ENCODE results near the gene TANK.

TANK gene

DNA sequence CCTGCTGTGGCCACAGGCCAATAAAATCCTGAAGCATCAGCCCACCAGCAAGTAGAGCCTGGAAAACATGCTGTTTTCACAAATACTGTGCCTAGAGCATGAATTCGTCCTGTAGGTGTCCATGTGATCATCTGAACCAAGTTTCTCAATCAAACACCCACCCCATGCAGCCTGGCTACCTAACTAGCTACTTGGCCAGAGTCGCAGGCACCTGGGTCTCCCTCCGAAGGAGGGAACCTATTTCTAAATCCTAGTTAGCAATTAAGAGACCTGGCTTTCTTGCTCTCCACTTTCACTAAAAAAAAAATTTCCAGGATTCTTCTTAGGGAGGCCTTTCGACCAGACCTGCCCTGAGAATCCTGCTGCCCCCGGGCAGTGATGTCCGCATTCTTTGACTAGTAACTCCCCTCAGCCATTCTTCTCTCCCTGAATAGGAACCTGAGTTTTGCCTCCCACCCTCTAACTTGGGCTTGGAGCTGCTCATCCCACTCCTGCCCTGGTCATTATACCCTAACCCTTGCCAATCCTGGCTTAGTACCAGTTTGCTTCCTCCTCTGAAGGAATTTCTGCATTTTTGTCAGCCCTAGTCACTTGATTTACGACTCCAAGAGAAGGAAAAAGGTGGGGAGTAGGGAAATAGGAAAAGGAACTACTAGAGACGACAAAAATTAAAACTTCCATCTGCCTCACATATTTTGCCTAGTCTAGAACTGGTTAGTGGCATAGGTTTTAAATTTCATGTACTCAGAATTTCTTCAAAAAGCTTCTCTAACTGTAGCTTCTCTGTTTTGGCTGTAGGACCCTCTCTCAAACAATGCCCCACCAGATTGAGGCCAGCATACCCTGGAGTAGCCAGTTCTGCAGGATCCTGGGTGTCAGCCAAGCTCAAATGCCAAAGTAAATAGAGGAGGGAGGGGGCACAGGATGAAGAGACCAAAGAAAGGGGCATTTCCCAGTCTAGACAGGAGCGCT, 25.4 kb upstream of the TANK start:
- no peak for DNase-seq (ENCODE audit: low read depth in 3 of 3)

DNA sequence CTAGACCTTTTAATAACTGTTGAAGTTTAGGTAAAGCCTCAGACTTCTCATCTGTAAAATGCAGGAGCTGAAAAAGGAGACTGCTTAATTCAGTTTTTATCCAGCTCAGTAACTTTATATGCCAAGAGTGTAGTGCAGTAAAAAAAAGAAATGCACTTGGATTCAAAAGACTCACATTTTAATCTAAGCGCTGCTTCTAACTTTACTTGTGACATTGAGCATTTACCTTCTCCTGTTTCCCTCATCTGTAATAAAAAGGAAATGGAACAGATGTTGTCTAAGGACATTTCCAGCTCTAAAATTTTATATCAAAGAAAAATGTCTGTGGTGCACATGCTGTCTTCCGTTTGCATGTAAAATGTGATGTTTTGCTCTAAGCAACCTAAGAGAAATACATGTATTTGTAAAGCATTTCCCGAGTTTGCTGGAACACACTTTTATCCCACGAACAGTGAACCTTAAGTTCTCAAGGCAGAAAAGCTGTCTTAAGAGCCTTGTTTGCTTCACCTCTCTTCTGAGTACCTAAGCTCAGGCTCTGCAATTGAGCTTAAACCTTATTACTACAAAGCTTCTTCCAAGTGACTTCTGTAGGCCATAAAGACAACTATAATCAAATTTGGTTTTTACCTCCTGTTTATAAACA, 24.2 kb upstream of the TANK start:
- DNase-seq (ENCODE audit: low read depth in 3 of 3), result no peak

DNA sequence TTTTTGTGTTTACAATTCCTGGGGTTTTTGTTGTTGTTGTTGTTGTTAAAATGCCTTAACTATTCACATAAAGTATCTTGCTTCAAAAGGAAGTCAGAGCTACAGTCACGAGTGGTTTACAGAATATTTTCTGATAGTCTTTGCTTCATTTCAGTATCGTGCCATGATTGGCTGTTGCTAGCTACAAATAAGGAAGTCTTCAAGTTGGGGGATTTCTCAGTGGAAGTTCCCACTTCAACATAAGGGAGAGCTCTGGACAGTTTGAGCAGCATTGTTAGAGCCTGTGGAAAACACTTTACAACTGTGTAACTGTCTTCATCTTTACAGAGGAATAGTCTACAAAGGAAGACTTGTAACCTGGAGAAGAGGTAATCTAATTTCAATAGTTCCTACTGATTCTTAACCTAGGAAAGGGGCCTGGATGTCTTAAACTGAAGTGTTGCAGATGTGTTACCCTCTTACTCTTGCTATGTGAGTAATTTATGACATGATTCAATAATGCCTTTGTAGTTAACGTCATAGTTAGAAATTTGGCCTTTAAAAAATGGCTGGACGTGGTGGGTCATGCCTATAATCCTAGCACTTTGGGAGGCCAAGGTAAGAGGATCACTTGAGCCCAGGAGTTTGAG, 23.4 kb upstream of the TANK start:
- DNase-seq (ENCODE audit: low read depth in 3 of 3), result no peak

DNA sequence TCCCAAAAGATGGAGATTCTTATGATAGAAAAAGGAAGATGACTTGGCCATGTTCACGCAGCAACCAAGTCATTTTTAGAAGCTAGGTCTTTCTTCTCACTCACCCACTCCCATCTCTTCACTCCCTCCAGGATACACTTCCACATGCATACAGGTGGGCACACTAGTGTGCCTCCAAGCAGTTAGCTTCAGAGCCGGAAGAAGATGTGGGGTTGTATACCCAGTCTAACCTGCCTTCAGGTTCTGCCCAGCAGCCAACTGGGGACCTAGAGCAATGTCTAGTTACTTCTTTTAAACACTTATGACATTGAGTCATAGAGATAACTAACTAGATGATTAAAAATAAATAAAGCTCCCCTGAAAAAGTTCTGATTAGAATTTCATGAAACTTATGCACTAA, 21.8 kb upstream of the TANK start:
- DNase-seq (ENCODE audit: low read depth in 3 of 3), result no peak

DNA sequence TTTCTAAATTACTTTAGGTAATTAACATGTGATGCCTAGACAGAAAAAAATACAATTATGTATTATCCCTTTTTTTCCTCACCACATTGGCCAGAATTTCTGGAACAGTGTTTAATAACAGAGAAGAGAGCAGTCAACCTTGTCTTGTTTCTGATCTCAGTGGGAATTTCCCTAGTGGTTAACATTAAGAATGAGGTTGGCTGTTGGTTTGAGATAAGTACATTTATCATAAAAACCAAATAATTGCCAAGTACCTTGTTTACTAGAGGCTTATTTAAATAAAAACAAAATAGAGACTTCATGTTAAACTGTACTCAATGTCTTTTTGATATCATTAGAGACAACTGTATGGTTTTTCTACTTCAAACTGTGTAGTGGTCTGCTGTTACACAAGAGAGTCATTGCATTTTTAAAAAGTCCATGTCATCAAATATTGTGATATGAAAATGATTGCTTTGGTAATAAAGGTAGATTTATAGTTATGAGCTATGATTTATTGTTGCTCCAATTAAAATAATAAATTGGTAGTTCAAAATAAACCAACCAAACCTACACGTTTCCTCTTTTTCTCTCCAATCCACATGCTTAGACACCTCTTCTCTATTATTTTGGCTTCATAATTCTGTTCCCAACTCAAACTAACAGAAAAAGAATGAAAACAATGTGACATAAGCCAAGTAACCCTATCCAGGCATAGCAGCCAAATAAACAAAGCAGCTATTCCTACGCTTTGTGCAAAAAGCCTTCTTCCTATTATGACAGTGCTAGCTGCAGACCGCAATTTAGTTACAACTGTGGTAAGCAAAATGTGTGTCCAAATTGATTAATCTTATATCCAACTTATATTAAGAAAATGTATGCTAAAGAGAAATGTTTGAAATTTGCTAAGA, 20.9 kb upstream of the TANK start:
- no peak for DNase-seq (ENCODE audit: low read depth in 3 of 3)

DNA sequence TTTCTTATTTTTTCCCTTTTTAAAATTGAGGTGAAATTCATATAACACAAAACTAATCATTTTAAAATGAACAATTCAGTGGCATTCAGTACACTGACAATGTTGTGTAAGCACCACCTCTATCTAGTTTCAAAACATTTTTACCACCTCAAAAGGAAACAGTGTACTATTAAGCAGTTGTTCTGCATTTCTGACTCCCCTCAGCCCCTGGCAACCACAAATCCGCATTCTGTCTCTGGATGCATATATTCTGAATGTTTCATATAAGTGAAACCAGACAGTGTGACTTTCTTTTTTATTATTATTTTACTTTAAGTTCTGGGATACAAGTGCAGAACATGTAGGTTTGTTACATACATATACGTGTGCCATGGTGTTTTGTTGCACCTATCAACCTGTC, 19.2 kb upstream of the TANK start:
- no peak for DNase-seq (ENCODE audit: low read depth in 3 of 3)

DNA sequence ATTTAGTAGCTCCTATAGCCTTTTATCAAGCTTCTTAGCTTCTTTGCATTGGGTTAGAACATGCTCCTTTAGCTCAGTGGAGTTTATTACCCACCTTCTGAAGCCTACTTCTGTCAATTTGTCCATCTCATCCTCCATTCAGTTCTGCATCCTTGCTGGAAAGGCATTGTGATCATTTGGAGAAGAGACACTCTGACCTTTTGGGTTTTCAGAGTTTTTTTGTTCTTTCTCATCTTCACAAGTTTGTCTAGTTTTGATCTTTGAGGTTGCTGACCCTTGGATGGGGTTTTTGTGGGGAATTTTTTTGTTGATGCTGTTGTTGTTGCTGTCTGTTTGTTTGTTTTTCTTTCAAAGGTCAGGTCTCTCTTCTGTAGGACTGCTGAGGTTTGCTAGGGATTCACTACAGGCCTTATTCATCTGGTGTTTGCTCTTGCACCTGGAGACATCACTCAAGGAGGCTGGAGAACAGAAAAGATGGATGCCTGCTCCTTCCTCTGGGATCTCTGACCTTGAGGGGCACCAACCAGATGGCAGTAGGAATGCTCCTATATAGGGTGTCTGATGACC, 13.9 kb upstream of the TANK start:
- DNase-seq (ENCODE audit: low read depth in 3 of 3), result no peak

DNA sequence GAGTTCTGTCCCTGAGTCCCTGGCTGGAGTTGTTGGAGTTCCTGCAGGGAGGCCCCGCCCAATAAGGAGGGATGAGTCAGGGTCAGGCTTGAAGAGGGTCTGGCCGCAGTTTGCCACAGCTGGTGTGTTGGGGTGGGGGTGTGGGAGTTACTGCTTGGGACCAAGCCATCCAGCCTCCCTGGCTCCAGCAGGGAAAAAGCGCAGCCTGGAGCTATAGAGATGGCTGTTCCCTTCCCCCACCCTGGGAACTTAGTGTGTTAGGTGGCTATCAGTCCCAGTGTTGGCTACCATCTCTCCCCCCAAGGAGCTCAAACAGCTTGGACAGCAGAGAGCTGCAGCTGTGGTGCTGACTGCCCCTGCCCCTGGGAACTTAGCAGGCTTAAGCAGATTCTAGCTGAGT, 13.2 kb upstream of the TANK start:
- DNase-seq (ENCODE audit: low read depth in 3 of 3), result no peak

DNA sequence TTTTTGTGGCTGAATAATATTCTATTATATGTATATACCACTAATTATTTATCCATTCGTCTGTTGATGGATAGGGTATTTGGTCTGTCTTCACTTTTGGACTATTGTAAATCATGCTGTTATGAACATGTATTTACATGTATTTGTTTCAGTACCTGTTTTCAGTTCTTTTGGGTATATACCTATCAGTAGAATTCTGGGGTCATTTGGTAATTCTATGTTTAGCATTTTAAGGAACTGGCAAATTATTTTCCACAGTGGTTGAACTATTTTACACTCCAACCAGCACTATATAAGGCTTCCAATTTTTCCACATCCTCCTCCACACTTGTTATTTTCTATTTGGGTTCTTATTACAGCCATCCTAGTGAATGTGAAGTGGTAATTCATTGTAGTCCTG, 12.4 kb upstream of the TANK start:
- DNase-seq (ENCODE audit: low read depth in 3 of 3), result no peak

DNA sequence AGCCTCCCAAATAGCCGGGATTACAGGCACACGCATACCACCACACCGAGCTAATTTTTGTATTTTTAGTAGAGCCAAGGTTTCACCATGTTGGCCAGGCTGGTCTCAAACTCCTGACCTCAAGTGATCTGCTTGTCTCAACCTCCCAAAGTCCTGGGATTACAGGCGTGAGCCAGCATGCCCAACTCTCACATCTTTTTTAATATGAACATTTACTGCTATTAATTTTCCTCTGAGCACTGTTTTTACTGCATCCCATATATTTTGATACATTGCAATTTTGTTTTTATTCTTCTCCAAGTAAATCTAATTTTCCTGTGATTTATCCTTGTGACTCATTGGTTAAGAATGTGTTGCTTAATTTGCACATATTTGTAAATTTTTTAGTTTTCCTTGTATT, 9.5 kb upstream of the TANK start:
- no peak for DNase-seq (ENCODE audit: low read depth in 3 of 3)

DNA sequence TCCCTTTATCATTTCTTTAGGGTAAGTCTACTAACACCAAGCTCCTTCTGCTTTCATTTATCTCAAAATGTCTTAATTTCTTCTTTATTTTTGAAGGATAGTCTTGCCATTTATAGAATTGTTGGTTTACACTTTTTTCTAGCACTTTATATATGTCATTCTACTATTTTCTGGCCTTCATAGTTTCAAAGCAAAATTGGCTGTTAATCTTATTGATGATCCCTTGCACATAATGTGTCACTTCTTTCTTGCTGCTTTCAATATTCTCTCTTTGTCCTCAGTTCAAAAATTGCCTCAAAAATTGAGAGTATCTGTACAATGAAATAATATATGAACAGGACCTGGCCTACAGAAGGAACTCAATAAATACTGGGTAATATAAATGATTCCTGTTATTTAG, 7.9 kb upstream of the TANK start:
- DNase-seq (ENCODE audit: low read depth in 3 of 3), result no peak

DNA sequence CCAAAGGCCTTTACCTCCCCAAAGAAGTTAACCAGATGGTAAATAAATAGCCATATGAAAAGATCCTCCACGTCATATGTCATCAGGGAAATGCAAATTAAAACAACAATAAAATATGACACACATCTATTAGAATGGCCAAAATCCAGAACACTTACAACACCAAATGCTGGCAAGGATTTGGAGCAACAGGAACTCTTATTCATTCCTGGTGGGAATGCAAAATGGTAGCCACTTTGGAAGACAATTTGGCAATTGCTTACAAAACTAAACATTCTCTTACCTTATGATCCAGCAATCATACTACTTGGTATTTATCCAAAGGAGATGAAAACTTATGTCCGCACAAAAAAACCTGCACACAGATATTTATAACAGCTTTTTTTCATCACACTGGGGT, 1.3 kb upstream of the TANK start:
- DNase-seq (ENCODE audit: low read depth in 3 of 3), result no peak

DNA sequence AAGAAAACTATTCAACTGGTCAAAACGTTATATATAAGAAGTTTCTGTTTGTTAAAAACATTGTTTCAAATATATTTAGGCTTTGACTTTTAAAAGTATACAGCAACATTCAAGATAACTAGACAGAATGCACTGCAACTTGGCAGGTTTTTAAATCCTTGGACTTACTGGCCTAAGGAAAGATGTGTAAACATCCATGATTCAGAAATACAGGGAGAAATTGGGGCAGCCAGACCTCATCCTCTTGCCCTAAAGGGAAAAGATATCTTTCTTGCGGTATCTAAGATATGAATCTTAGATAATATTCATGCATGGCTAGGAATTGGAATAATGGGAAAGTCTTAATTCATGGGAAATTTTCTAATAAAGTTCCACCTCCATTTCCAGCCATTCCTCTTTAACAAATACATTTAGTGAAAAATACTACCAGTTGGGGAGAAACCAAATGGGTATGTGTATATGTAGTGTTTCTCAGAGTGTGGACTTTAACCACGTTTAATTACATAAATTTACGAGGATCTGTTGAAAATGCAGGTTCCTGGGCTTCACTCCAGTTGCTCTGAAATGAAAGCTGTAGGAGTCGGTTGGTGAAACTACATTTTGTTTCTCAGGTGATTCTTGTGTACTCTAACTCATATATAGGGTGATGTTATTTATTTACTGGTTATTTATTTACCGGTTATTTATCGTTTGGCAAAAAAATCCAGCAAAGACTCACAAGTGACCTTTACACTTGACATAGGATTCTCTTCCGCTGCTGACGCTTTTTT, 587 bp upstream of the TANK start:
- no peak for DNase-seq (ENCODE audit: low read depth in 3 of 3)

DNA sequence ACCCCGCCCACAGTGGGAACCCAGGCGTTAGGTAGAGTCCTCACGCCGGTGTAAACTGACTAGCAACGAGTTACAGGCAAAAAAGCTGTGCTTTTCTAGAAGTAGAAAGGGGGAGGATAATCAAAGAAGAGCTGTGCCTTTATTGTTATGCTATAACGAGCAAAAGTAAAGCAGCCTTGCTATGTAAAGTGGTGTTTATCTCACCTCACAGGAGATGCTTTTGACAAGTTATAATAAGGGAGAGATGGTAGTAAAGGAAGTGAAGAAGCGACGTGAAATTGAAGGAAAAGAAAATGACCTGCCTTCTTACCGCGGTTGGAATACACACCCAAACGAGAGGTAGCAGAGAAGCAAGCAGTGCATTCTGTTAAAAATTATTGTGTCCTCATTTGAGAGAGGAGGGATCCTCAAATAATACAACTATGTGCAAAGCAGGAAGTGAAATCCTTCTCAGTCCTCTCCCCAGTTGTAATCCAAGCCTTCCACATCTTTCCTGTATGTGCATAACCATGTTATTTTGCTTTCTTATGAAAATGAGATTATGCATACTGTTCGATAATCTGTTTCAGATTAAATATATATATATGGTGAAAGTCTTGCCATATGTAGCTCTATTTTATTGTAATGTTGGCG, 962 bp downstream of the TANK start:
- DNase-seq (ENCODE audit: low read depth in 3 of 3), result no peak

DNA sequence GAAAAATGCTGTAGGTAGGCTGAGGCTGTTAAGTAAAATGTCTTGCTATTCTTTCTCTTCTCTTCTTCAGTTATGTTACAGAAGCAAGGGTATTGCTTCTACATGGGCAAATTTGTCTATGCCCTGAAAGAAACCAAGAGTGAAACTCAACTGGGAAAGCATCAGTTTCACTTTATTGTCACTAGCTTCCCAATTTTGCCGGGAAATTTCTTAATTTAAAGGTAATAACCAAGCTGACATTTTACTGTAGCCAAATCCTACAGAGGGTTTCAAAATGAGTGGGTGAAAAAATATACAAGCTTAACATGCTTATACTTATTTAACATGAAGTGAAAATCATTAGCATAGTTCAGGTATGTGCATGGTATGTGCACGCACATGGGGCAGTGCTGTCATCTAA, 3.2 kb downstream of the TANK start:
- no peak for DNase-seq (ENCODE audit: low read depth in 3 of 3)

DNA sequence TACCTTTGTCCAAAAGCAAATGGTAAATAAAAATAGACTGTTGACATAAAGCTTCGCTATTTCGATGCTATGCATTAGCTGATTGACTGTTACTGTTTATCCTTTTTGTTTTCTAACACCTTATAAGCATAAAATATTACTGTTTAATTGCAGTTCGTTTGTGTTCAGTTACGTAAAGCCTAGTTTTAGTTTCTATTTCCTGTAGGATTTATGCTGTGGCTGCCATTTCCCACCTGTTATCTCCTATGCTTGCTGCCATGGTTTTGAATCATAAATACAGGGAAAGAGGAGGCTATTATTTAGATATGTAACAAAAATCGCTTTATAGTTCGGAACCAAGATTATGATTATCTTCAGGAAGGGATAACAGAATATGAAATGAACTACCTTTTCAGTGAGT, 3.9 kb downstream of the TANK start:
- DNase-seq (ENCODE audit: low read depth in 3 of 3), result no peak

DNA sequence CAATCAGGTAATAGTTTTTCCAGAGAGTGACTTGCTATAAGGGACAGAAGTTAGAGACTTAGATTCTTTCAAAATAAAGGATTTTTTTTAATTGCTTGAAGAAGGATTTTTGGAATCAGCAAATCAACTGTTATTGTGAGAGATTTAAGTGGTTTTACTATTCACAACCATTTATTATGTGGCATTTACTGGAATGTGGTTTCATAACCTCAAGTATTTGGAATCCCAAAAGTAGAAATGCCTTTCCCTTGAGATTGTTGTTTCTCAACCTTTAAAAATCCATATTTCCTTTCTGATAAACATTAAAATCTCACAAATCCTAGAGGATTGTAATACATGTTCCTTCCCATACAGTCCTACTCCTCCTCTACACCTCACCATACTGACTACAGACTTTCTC, 5.0 kb downstream of the TANK start:
- DNase-seq (ENCODE audit: low read depth in 3 of 3), result no peak

DNA sequence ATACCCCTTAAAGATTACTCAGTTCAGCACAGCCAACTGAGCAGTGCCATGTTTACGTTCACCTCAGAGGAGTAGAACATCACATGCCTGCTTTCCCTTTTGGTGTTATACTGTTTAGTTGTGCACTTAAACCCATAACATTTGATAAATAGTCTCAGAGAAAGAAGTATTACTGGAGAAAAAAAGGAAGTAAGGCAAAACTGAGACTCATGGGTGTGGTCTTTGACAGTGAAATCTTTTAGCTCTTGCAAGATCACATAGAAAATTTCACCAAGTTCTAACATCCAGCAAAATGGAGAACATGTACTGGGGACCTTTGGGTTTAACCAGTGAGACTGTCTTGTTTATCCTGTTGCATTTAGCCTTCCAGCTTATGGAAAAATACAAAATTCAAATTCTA, 5.6 kb downstream of the TANK start:
- no peak for DNase-seq (ENCODE audit: low read depth in 3 of 3)

DNA sequence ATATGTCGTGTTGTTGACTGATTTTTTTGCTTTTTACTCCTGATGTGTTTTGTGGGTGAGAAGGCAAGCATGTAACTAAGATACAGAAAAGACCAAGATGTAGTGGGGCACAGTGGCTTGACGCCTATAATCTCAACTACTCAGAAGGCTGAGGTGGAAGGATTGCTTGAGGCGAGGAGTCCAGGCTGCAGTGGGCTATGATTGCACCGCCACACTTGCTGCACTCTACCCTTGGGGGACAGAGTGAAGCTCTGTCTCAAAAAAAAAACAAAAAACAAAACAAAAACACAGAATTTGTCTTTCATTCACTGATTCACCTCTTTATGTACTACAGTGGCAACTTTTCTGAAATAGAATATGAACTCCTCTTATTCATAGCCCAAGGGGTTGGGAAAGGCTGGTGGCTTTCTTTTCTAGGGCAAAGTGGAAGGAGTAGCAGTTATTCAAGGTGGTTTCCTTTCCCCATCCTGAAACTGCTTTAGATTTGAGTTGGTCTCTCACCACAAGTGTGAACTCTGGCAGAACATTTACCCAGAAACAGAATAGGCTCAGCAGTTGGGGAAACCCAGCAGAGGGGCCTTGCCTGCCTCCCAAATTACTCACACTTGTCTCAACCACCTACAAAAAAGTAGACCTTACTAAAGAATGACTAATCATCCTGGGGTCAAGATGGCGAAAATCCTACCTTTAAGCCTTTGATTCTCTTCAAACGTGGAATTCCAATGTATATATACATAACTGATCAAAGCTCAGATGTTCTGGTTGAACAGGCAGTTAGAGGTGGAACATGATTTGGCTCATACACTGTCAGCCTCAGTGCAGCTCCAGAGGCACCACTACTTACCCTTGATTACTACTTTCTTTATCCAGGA, 6.5 kb downstream of the TANK start:
- peak; percentile 37 to 60 (median 58) for DNase-seq (ENCODE audit: low read depth in 3 of 3)
